Nasal cavity respiratory epithelium epithelial cell of viscerocranial mucosa (primary cell): Measurements from ENCODE around the gene HCRTR1. TPM values are rescaled to one million over a fixed set of nuclear protein-coding genes. Genes with fewer than 3 reads are reported as not detected.

Experiments
- total RNA-seq: library from RNA; depleted of rRNA; stranded (reverse); fragments of >200 nt; gene quantifications from 2 replicates; pipeline ENCODE4 v1.2.3, GENCODE V29; 2014

HCRTR1 gene
- not detected in 2 replicates for total RNA-seq

GRCh38 chr1:31617218-31617915, at the start of gene HCRTR1:
Gene HCRTR1 (plus strand): TSS chr1:31617689. CDS start chr1:31619193, 1,504 bp downstream.

GRCh38 chr1:31576201-31576669, 41.3 kb upstream of the HCRTR1 start, which contains the start of gene TINAGL1:
Gene TINAGL1 (plus strand): TSS chr1:31576515. CDS start chr1:31577149, 634 bp downstream.

GRCh38 chr1:31644560-31645273, 27.2 kb downstream of the HCRTR1 start, which contains the start of gene PEF1:
Gene PEF1 (minus strand): TSS chr1:31644876. CDS start chr1:31644864, 12 bp downstream.

Other genes starting within 250 kb of the HCRTR1 start
- gene FABP3, start 244.6 kb upstream of the HCRTR1 start, total RNA-seq = 0.50 TPM in 1 of 2 replicates, not detected in the other
- gene SERINC2, start 204.5 kb upstream of the HCRTR1 start, total RNA-seq = 47.8 and 182 TPM in 2 replicates
- 88.2 and 129 TPM in 2 replicates for gene TINAGL1, start 41.2 kb upstream of the HCRTR1 start, total RNA-seq
- gene PEF1, start 27.2 kb downstream of the HCRTR1 start, total RNA-seq = 89.3 and 109 TPM in 2 replicates
- 159 and 263 TPM in 2 replicates for gene COL16A1, start 86.3 kb downstream of the HCRTR1 start, total RNA-seq
- gene ADGRB2, start 146.7 kb downstream of the HCRTR1 start, total RNA-seq = 0.34 and 2.8 TPM in 2 replicates
- gene SPOCD1, start 198.3 kb downstream of the HCRTR1 start, total RNA-seq = 8.5 and 26.3 TPM in 2 replicates